C4-2B (cell line): ENCODE results near the gene PLXNA4.
A peak's percentile ranks its signal among the peaks of the same experiment; 100 is the strongest.

Source experiments
- H3K27ac ChIP-seq: fragments of 450-650 bp; 2 replicates; pipeline ENCODE4 v1.5.1; 2017
- ZFX ChIP-seq: fragments of 450-650 bp; IDR thresholded peaks from 2 replicates; pipeline ENCODE4 v1.6.1; 2017
- TF ChIP-seq, protein P1 (sequence below): fragments of 450-650 bp; conservative IDR thresholded peaks from 2 replicates; pipeline ENCODE4 v1.5.1; 2017; ENCODE audit warnings: mild to moderate bottlenecking

Gene PLXNA4

DNA sequence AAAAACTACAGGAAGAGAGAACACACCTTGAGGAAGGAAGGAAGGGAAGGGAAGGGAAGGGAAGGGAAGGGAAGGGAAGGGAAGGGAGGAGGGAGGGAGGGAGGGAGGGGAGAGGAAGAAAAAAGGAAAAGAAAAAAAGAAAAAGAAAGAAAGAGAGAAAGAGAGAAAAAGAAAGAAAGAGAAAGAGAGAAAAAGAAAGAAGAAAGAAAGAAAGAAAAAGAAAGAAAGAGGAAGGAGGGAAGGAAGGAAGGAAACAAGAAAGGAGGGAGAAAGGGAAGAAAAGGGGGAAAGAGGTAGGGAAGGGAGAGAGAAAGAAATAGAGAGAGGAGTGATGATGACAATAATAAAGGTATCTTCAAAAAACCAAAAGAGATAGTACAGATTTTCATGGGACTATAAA is 12.3 kb upstream of the PLXNA4 start:
- H3K27ac ChIP-seq = no peak overlapping the region
- TF ChIP-seq ZFX = no peak
- TF ChIP-seq, protein P1, sequence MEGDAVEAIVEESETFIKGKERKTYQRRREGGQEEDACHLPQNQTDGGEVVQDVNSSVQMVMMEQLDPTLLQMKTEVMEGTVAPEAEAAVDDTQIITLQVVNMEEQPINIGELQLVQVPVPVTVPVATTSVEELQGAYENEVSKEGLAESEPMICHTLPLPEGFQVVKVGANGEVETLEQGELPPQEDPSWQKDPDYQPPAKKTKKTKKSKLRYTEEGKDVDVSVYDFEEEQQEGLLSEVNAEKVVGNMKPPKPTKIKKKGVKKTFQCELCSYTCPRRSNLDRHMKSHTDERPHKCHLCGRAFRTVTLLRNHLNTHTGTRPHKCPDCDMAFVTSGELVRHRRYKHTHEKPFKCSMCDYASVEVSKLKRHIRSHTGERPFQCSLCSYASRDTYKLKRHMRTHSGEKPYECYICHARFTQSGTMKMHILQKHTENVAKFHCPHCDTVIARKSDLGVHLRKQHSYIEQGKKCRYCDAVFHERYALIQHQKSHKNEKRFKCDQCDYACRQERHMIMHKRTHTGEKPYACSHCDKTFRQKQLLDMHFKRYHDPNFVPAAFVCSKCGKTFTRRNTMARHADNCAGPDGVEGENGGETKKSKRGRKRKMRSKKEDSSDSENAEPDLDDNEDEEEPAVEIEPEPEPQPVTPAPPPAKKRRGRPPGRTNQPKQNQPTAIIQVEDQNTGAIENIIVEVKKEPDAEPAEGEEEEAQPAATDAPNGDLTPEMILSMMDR = no peak

DNA sequence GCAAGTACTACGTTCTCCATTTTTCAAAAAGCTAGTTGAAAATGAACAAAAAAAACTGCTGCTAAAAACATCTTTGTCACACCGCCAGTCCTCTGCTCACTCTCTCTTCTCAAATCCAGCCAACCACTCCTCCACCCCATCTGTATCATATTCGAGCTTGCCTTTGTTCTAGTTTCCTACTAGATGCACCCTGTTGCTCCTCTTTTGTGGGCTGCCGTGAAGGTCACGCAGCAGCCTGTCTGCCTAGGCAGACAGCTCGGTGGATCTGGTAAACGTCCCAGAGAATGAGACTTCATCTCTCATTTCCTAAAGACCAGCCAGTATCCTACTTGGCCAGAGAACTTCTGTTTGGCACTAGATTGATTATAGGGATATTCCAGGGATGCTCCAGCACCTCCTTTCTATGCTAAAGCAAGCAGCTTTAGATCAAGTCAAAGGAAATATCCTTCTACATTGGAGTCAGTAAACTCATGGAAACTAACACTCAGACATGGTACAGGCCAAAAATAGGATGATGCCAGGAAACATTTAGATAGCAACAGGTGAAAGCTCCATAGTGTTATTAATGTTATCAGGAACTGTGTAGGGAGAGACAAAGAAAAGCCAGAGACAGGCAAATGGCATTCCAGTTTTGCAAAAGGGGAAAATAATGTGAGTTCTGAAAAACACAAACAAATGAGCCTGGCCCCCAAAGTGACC is 8.7 kb upstream of the PLXNA4 start:
- no peak overlapping the region for H3K27ac ChIP-seq
- TF ChIP-seq, protein P1 = no peak
- no peak for TF ChIP-seq ZFX

DNA sequence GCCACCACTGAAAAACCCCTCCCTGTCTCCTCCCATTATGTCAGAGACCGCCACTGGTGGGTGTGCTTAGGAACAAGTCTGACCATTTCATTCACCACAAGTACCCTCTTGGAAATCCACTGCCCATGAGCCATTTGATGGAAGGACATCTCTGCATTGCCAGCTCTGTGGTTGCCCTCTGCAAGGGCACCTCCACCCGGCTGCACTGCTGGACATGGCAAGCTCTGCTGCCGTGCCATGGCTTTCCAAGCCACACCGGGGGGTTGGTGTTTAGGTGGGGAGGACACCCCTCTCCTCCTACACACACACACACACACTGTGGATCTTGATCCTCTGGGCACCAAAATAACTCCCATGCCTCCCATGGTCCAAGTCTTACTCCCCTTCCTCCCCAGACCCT is 5.2 kb upstream of the PLXNA4 start:
- no peak for TF ChIP-seq ZFX
- TF ChIP-seq, protein P1 = no peak

DNA sequence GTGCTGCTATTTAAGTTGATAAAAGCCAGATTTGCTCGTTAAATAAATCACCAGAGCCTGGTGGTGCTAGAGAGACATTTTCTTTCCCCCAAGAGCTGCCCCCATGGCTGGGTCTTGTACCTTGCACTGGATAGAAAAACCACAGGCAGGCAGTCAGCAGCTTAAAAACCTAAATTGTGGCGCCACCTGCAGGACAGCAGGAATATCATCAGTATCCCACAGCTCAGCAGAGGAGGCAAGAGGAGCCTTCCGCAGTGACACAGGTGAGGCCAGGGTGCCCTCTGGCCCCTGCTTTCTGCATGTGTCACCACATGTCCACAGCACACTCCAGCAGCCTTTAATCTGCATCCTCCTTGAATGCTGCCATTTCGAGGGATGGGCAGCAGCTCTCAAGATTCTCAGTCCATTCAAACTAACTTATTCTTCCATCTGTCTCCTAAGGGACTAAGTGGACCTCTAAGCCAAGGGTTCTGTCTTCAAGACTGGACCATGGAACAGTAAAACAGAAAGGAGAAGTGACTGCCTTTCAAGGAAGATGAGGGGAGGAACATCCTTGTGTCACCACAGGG is 4.5 kb upstream of the PLXNA4 start:
- no peak overlapping the region for H3K27ac ChIP-seq
- TF ChIP-seq, protein P1 = peak; percentile 94
- no peak for TF ChIP-seq ZFX

More for the DNA sequence above, 5.2 kb upstream of the PLXNA4 start:
- no peak overlapping the region for H3K27ac ChIP-seq

DNA sequence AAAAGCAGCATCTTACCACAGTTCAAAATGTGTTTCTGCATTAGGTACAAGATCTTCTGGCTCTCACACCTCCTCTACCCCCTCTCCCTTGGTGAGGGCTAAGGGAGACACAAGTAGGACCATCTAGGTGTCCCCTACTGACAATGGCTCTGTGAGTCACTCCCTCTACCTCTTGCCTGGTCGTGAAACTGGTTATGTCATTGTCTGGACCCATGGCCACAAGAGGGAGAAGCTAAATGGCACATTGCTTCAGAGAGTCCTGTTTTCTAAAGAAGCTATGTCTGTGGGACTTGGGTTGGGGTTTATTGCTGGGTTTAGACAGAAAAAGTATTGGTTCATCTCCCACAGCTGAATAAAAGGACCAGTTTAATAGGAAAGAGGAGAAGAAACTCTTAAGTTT is 4.0 kb upstream of the PLXNA4 start:
- TF ChIP-seq, protein P1 = no peak
- TF ChIP-seq ZFX = no peak
- H3K27ac ChIP-seq = no peak overlapping the region

DNA sequence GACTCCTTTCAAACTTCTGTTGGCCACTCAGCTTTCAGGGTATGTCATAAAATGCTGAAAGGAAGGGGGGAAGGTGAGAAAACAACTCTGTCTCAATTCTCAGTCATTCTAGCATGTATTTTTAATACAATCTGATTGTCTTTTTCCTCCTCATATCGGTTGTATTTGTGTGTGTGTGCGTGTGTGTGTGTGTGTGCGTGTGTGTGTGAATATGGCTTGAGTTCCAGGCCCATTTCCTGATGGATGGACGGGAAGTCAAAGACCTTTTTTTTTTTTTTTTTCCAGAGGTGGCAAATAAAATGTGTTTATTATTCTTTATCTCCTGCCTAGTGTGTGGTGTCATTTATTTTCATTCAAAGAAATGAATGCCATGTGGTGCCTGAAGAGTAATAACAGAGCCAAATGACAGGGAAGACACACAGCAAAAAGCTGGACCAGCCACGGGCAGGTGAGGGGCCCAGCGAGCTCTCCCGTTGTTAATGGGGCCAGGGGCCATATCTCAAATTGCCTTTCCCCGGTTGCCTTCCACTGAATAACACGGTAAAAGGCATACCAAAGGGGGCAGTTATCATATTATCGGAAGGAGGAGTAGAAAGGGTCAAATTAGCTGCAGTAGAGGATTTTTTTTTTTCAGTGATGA is 3.1 kb upstream of the PLXNA4 start:
- TF ChIP-seq, protein P1 = no peak
- H3K27ac ChIP-seq = no peak overlapping the region

DNA sequence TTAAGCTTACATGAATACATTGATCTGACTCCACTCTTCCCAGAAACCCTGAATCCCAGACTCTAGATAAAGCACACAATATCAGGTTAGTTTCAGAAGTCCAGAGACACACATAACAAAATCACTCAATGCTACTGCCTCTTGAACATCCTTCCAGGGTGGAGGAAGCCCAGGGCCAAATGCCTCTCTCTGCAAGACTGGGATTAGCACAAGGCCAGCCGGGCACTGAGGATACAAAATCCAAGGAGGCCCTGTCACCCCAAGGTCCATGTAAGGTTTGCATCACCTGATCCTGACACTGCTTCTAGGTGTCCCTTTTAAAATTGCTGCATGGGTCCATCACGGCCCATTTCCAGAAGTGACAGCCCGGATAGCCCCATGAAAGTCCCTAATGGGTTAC is 2.6 kb upstream of the PLXNA4 start:
- no peak overlapping the region for H3K27ac ChIP-seq
- TF ChIP-seq, protein P1 = no peak
- TF ChIP-seq ZFX = no peak
